ENCODE results near the gene PPA2. TPM values are rescaled to one million over a fixed set of nuclear protein-coding genes. Genes with fewer than 3 reads are reported as not detected.

The PPA2 gene
- total RNA-seq, 1 experiment from 2014 or later: 76.4 TPM

GRCh38 chr4:105436414-105436813, 37.4 kb downstream of the PPA2 start:
- Mint-ChIP-seq H3K4me3 (no peak overlapping the region), H3K27me3 (ENCODE audit: low read depth) (no peaks in the 10 kb centered on the region), H3K36me3 (ENCODE audit: insufficient read depth in 1 of 3, low read depth in 3 of 3) (peaks cover 16 to 49% (median 43%) of the 10 kb centered on the region in 3 experiments), H3K9me3 (no peaks in the 10 kb centered on the region; a peak in 1 of 5 replicates), H3K4me1 (no peaks in the 10 kb centered on the region), H3K27ac (no peak overlapping the region)
- Histone ChIP-seq H3K18ac (ENCODE audit: insufficient read length, low read depth, low read length) (no peak overlapping the region), H3K4me1 (ENCODE audit: insufficient read depth, low read length) (no peaks in the 10 kb centered on the region), H3K23ac (ENCODE audit: insufficient read length, low read depth, low read length) (no peak overlapping the region), H4K20me1 (ENCODE audit: control insufficient read depth, insufficient read depth, insufficient read length) (no peaks in the 10 kb centered on the region), H2AFZ (ENCODE audit: low read length) (no peak overlapping the region), H3K4me2 (ENCODE audit: insufficient read depth, insufficient read length, low read length) (no peak overlapping the region), H2BK12ac (ENCODE audit: insufficient read length, low read depth, low read length) (no peak overlapping the region), H3K14ac (ENCODE audit: insufficient read depth, low read length) (no peak overlapping the region), H3K56ac (ENCODE audit: insufficient read length, low read depth, low read length) (no peak overlapping the region), H2BK120ac (ENCODE audit: low read depth, low read length, poor library complexity, severe bottlenecking) (no peak overlapping the region), H4K8ac (replicated peaks; ENCODE audit: insufficient read length, low read depth, low read length) (no peak overlapping the region), H2AK5ac (ENCODE audit: insufficient read length, low read length) (no peak overlapping the region), H2BK15ac (ENCODE audit: low read depth, low read length) (no peak overlapping the region), H3T11ph (ENCODE audit: low read length) (no peak overlapping the region), H3K9me3 (ENCODE audit: control insufficient read depth, low read depth, low read length) (no peaks in the 10 kb centered on the region), H3K4ac (ENCODE audit: low read depth, low read length) (no peak overlapping the region), H2BK20ac (ENCODE audit: low read depth, low read length, poor library complexity, severe bottlenecking) (no peak overlapping the region), H4K5ac (ENCODE audit: insufficient read length, low read depth, low read length) (no peak overlapping the region), H3K23me2 (ENCODE audit: insufficient read length, low read depth, low read length, poor library complexity, severe bottlenecking) (no peaks in the 10 kb centered on the region), H3K27ac (ENCODE audit: insufficient read length, low read depth, low read length) (no peak overlapping the region), H4K91ac (ENCODE audit: insufficient read length, low read depth, low read length) (no peak overlapping the region), H3K9ac (ENCODE audit: extremely low read depth, insufficient read length, low read length) (no peak overlapping the region), H3K27me3 (ENCODE audit: insufficient read depth, low read length) (no peaks in the 10 kb centered on the region), H3K79me2 (ENCODE audit: insufficient read depth, low read length) (no peaks in the 10 kb centered on the region), H3K79me1 (ENCODE audit: insufficient read depth, low read depth, low read length, poor library complexity, severe bottlenecking) (no peaks in the 10 kb centered on the region), H2BK5ac (ENCODE audit: insufficient read length, low read length) (no peak overlapping the region)
- DNase-seq: no peak
- TF ChIP-seq CTCF (conservative IDR thresholded peaks at IDR 0.05): no peak

All from H9 (cell line).